Measurements from ENCODE around the gene SORBS2. TPM values are rescaled to one million over a fixed set of nuclear protein-coding genes. Genes with fewer than 3 reads are reported as not detected.

Gene SORBS2
- total RNA-seq, 1 experiment from 2014 or later, result 0.34 TPM

- TF ChIP-seq FOSL1 (IDR thresholded peaks at IDR 0.05; ENCODE audit: low read depth) (no peak), JUND (IDR thresholded peaks at IDR 0.05) (no peak), SRF (IDR thresholded peaks at IDR 0.05; ENCODE audit: low read depth) (no peak), CEBPB (IDR thresholded peaks at IDR 0.05; ENCODE audit: low read depth) (no peak), POLR2AphosphoS5 (IDR thresholded peaks at IDR 0.05; ENCODE audit: low read depth, low read length) (no peak), EZH2 (IDR thresholded peaks at IDR 0.05) (no peak), RAD21 (IDR thresholded peaks at IDR 0.05; ENCODE audit: low read depth) (no peak), ELF1 (IDR thresholded peaks at IDR 0.05; ENCODE audit: borderline replicate concordance, low read depth) (no peak), TCF7L2 (IDR thresholded peaks at IDR 0.05; ENCODE audit: borderline replicate concordance, extremely low read depth, insufficient read depth, insufficient read length) (no peak)
Observed at GRCh38 chr4:185679523-185679922, 132.5 kb downstream of the SORBS2 start (continued).

- Histone ChIP-seq H3K9me3 (ENCODE audit: control insufficient read depth in 1 of 2, insufficient read depth in 1 of 2, low read depth in 1 of 2, low read length in 2 of 2) (no peaks in the 10 kb centered on the region), H4K20me1 (ENCODE audit: insufficient read depth) (no peaks in the 10 kb centered on the region), H3K9ac (ENCODE audit: low read length) (no peak overlapping the region), H3K4me1 (ENCODE audit: control insufficient read depth in 1 of 2, insufficient read depth in 2 of 2, low read length in 2 of 2) (no peaks in the 10 kb centered on the region), H2AFZ (ENCODE audit: low read depth, low read length, poor library complexity, severe bottlenecking) (no peak overlapping the region), H3K4me2 (ENCODE audit: low read length) (no peak overlapping the region), H3K27me3 (ENCODE audit: insufficient read depth, low read length) (no peaks in the 10 kb centered on the region), H3K27ac (ENCODE audit: low read depth, low read length) (no peak overlapping the region), H3K4me3 (replicated peaks in 1 of 2; ENCODE audit: low read depth in 1 of 2, low read length in 2 of 2) (no peak overlapping the region), H3K9me2 (ENCODE audit: insufficient read depth) (no peaks in the 10 kb centered on the region), H3K36me3 (ENCODE audit: control insufficient read depth in 1 of 2, insufficient read depth in 2 of 2, low read length in 2 of 2) (no peaks in the 10 kb centered on the region), H3K79me2 (ENCODE audit: insufficient read depth, low read length) (no peaks in the 10 kb centered on the region)
- intact Hi-C loops (cut with micrococcal nuclease), result no loop called here
- no TSS peak for BruUV-seq (replicated peaks)
- ChIA-PET POLR2A (no interaction called here), RAD21 (ENCODE audit: low non-redundant PET in 1 of 2, low total read pairs in 2 of 2, uncharacterized antibody in 2 of 2, unreplicated experiment in 2 of 2) (no interaction called here), CTCF (no interaction called here)
- ATAC-seq (no peak), DNase-seq (ENCODE audit: low read depth, low spot score) (no peak)
- TF ChIP-seq EZH2 (IDR thresholded peaks at IDR 0.05) (no peak), YY1 (IDR thresholded peaks at IDR 0.05; ENCODE audit: extremely low read depth, insufficient replicate concordance, low read depth, low read length) (no peak)
Observed at GRCh38 chr4:185677637-185678314, 134.2 kb downstream of the SORBS2 start.
